Aorta (tissue), 5 donors: Measurements from ENCODE around the gene LRP1B. TPM values are rescaled to one million over a fixed set of nuclear protein-coding genes. Genes with fewer than 3 reads are reported as not detected.

ENCODE experiments used
- ATAC-seq: fragments of 200-7000 bp; cut with Tn5 transposase; one replicate; pipeline ENCODE4 v1.9.1; 2022; ENCODE audit warnings: moderate library complexity; ENCODE audit not compliant: low FRiP score
- DNase-seq, 2 donors: peaks; one replicate each; pipeline ENCODE4 v3.0.0-alpha.2; 2020
- H3K27ac ChIP-seq, 2 donors: one replicate each; pipeline ENCODE4 v1.5.1; 2013; ENCODE audit warnings: low read length in 2 of 2, mild to moderate bottlenecking in 2 of 2, moderate library complexity in 2 of 2, control low read depth in 1 of 2, inconsistent platforms in 1 of 2, low read depth in 1 of 2
- H3K27me3 ChIP-seq, 2 donors: one replicate each; pipeline ENCODE4 v1.6.1; 2013; ENCODE audit warnings: control low read depth in 1 of 2, low read length in 1 of 2, mild to moderate bottlenecking in 1 of 2, moderate library complexity in 1 of 2; ENCODE audit not compliant: insufficient read depth in 2 of 2, control insufficient read depth in 1 of 2
- H3K36me3 ChIP-seq, 2 donors: one replicate each; pipeline ENCODE4 v1.6.1; 2013; ENCODE audit warnings: control low read depth in 1 of 2, low read length in 1 of 2, mild to moderate bottlenecking in 1 of 2; ENCODE audit not compliant: insufficient read depth in 2 of 2, control insufficient read depth in 1 of 2
- H3K4me1 ChIP-seq, 2 donors: one replicate each; pipeline ENCODE4 v1.6.1; 2013; ENCODE audit warnings: low read length in 2 of 2, control low read depth in 1 of 2, mild to moderate bottlenecking in 1 of 2, moderate library complexity in 1 of 2; ENCODE audit not compliant: insufficient read depth in 2 of 2, control insufficient read depth in 1 of 2
- H3K4me3 ChIP-seq, 2 donors: one replicate each; pipeline ENCODE4 v1.5.1; 2013; ENCODE audit warnings: low read length in 2 of 2, control low read depth in 1 of 2, mild to moderate bottlenecking in 1 of 2
- H3K9me3 ChIP-seq: one replicate; pipeline ENCODE4 v1.6.1; 2013; ENCODE audit warnings: mild to moderate bottlenecking, low read length; ENCODE audit not compliant: control insufficient read depth
- WGBS, 2 donors: extraction: QIAGEN DNeasy Blood & Tissue Kit; methylation state at CpG; one replicate each; pipeline ENCODE4 v1.1.7; 2013; 5-methylcytosine and 5-hydroxymethylcytosine counted together
- intact Hi-C, 2 donors: fragments of 100-400 bp; cut with DNase I; formaldehyde crosslinking; loops; one replicate each; pipeline versions ENCODE4 v1.14.2 to v1.15.0; 2022
- polyA plus RNA-seq, 2 donors: library from polyadenylated mRNA; stranded (reverse); fragments of 200-250 nt; gene quantifications; one replicate each; pipeline ENCODE4 v1.2.3, GENCODE V29; 2013
- total RNA-seq, 2 donors: library from RNA; stranded (reverse); fragmentation: NEBNext Ultra II Directional; extraction: Animal tissue kit (Norgen Biotek cat#: 25700); gene quantifications; one replicate each; pipeline ENCODE4 v1.2.1, GENCODE V29; 2021
- donor health status: healthy with polysubstance abuse.
- donor health status: Bipolar disorder and iron deficiency.
- donor health status: DM: no; HTN: no; CAD: no.
- donor health status: DM: no; HTN: no; CAD: no.
- donor health status: DM: yes; HTN: yes; CAD: no.

The LRP1B gene
- total and polyA plus RNA-seq, 4 donors = 0.33 to 0.94 TPM; not detected in 2

DNA sequence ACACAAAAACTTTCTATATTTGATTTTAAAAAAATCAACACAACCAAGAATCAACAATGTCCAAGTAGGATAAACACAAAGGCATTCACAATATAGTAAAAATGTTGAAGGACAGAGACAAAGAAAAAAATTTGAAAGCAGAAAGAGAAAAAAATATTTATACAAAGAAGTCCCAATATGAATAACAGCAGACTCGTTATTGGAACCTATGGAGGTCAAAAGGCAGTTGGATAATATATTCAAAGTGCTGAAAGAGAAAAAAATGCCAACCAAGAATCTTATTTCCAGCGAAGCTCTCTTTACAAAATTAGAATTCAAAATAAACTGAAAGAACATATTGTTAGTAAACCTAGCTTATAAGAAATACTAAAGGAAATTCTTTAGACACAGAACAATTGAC, 859.5 kb downstream of the LRP1B start:
- DNase-seq (no peak), ATAC-seq (no peak)
- H3K9me3 ChIP-seq = no peaks in the 10 kb centered on the region
- H3K4me1 ChIP-seq = no peaks in the 10 kb centered on the region
- WGBS, 2 donors = 87 to 91% methylated on average over 2 of the region's 2 CpGs
- no peaks in the 10 kb centered on the region for H3K27me3 ChIP-seq
- intact Hi-C loops = no loop called here
- no peak overlapping the region for H3K4me3 ChIP-seq
- H3K27ac ChIP-seq = no peak overlapping the region
- H3K36me3 ChIP-seq = no peaks in the 10 kb centered on the region

DNA sequence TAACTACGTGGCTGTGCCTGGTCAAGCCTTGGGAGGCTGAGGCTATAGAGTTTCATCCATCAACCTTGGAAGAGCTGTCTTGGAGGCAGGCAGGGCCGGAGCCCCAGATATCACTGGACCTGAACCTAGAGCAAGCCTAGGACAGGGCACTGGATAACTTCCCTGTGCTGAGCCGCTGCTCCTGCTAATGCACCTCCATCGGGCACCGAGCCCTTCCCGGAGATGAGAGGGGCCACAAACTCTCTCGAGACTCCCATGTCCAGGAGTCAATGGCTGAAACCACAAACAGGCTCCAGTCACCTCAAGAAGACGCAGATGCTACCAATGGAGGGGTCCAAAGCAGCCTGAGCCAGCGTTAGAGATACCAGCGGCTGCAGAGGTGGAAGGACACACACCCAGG, 866.0 kb downstream of the LRP1B start:
- intact Hi-C loops = no loop called here

GRCh38 chr2:141260911-141261310, 869.9 kb downstream of the LRP1B start:
- 13 to 25% methylated on average over 1 of the region's 1 CpG for WGBS, 2 donors
- Histone ChIP-seq H3K9me3 (no peaks in the 10 kb centered on the region), H3K27me3 (no peaks in the 10 kb centered on the region), H3K4me3 (no peak overlapping the region), H3K36me3 (no peaks in the 10 kb centered on the region), H3K27ac (no peak overlapping the region), H3K4me1 (no peaks in the 10 kb centered on the region)
- DNase-seq (no peak), ATAC-seq (no peak)
- intact Hi-C loops = no loop called here

More for the DNA sequence above, 866.0 kb downstream of the LRP1B start:
- Histone ChIP-seq H3K27me3 (no peaks in the 10 kb centered on the region), H3K27ac (no peak overlapping the region), H3K36me3 (no peaks in the 10 kb centered on the region), H3K4me3 (no peak overlapping the region), H3K4me1 (no peaks in the 10 kb centered on the region), H3K9me3 (no peaks in the 10 kb centered on the region)
- DNase-seq (no peak), ATAC-seq (no peak)
- WGBS, 2 donors = 92 to 98% methylated on average over 10 of the region's 10 CpGs

GRCh38 chr2:141259683-141260082, 871.1 kb downstream of the LRP1B start:
- no peaks in the 10 kb centered on the region for H3K9me3 ChIP-seq
- no peaks in the 10 kb centered on the region for H3K36me3 ChIP-seq
- WGBS, 2 donors = 92 to 94% methylated on average over 3 of the region's 3 CpGs
- intact Hi-C loops = no loop called here
- no peaks in the 10 kb centered on the region for H3K27me3 ChIP-seq
- H3K4me1 ChIP-seq = no peaks in the 10 kb centered on the region
- ATAC-seq = no peak
- no peak overlapping the region for H3K27ac ChIP-seq
- no peak overlapping the region for H3K4me3 ChIP-seq
- DNase-seq = no peak

DNA sequence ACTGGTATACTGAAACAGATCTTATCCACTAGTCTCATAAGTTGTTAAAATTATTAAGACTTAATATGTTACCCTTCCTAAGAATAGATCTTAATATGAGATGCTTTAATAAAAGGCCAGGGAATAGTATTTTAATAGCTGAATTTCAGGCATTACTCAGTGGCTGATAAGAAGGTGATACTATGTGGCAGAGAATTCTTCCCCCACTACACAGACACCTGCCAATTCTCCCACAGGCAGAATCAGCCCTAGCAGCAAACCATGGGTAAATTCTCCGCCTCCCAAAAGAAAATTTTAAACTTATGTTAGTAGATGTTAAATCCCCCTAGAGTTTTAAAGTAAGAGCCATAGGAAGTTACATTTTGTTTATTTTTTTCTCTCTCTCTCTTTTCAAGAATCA, 888.8 kb downstream of the LRP1B start:
- Histone ChIP-seq H3K27ac (no peak overlapping the region), H3K4me1 (no peaks in the 10 kb centered on the region), H3K4me3 (no peak overlapping the region), H3K9me3 (no peaks in the 10 kb centered on the region), H3K27me3 (no peaks in the 10 kb centered on the region), H3K36me3 (no peaks in the 10 kb centered on the region)
- ATAC-seq = no peak
- DNase-seq = no peak
- WGBS, 2 donors = 86 to 90% methylated on average over 1 of the region's 1 CpG
- intact Hi-C loops = no loop called here

DNA sequence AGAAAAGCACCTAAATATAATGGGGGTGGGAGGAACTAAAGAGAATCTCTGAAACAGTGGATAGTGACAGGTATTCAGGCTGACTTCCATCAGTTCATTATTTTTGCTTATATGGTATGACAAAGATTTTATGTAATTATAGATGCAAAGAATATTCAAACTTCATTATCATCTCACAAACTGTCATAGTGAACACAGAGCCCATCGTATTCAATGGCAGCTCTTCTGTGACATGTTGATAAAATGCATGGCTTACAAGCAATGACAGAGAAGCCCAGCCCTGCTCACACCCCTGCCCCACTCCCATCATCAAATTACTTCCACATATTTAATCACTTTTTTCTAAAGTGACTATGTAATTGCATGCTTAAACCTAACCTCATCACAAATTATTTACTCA, 904.3 kb downstream of the LRP1B start:
- intact Hi-C loops = no loop called here
- WGBS, 2 donors = 62 to 65% methylated on average over 1 of the region's 1 CpG
- no peaks in the 10 kb centered on the region for H3K9me3 ChIP-seq
- H3K27me3 ChIP-seq = no peaks in the 10 kb centered on the region
- no peaks in the 10 kb centered on the region for H3K4me1 ChIP-seq
- H3K36me3 ChIP-seq = no peaks in the 10 kb centered on the region
- no peak overlapping the region for H3K27ac ChIP-seq
- H3K4me3 ChIP-seq = no peak overlapping the region
- no peak for DNase-seq
- no peak for ATAC-seq

DNA sequence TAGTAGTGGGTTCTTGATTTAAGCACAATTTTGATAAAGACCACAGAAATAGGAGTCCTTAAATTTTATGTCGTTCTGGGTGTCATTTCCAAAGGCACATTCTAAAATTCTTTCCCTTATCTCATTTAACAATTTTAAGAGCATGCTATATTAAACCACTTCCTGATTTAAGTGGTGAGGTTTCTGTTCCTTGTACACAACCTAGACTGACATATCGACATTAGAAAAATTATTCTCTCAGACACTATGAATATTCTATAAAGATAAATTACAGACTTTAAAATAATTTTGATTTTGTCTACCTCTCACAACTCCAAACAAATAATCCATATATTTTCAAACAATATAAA, 923.8 kb downstream of the LRP1B start:
- Histone ChIP-seq H3K27ac (no peak overlapping the region), H3K4me3 (no peak overlapping the region), H3K9me3 (no peaks in the 10 kb centered on the region), H3K4me1 (no peaks in the 10 kb centered on the region), H3K36me3 (no peaks in the 10 kb centered on the region), H3K27me3 (no peaks in the 10 kb centered on the region)
- DNase-seq = no peak
- 38% methylated on average over 2 of the region's 2 CpGs for WGBS, 2 donors
- intact Hi-C loops = no loop called here
- ATAC-seq = no peak

GRCh38 chr2:141201016-141201565, 929.7 kb downstream of the LRP1B start:
- intact Hi-C loops = no loop called here
- no peaks in the 10 kb centered on the region for H3K36me3 ChIP-seq
- no peak for ATAC-seq
- no peaks in the 10 kb centered on the region for H3K9me3 ChIP-seq
- no peak overlapping the region for H3K27ac ChIP-seq
- H3K4me3 ChIP-seq = no peak overlapping the region
- H3K4me1 ChIP-seq = no peaks in the 10 kb centered on the region
- WGBS, 2 donors = 45 to 46% methylated on average over 6 of the region's 6 CpGs
- H3K27me3 ChIP-seq = no peaks in the 10 kb centered on the region
- DNase-seq = no peak

DNA sequence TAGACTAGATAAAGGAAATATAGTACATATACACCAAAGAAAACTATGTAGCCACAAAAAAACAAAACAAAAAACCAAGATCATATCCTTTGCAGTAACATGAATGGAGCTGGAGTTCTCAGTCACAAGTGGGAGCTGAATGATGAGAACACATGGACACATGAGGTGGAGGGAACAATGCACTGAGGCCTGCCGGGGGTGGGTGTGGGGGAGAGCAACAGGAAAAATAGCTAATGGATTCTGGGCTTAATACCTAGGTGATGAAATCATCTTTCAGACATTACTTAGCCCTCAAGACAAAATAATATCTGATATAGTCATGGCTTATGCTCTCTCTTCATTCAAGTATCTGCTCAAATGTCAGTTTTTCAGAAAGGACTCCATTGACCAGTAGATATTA, 930.6 kb downstream of the LRP1B start:
- Histone ChIP-seq H3K27me3 (no peaks in the 10 kb centered on the region), H3K27ac (no peak overlapping the region), H3K4me3 (no peak overlapping the region), H3K4me1 (no peaks in the 10 kb centered on the region), H3K36me3 (no peaks in the 10 kb centered on the region), H3K9me3 (no peaks in the 10 kb centered on the region)
- intact Hi-C loops = no loop called here
- 78 to 80% methylated on average over 1 of the region's 1 CpG for WGBS, 2 donors
- no peak for ATAC-seq
- no peak for DNase-seq
